ENCODE measurements around the gene RNF115.

RNF115 gene

DNA sequence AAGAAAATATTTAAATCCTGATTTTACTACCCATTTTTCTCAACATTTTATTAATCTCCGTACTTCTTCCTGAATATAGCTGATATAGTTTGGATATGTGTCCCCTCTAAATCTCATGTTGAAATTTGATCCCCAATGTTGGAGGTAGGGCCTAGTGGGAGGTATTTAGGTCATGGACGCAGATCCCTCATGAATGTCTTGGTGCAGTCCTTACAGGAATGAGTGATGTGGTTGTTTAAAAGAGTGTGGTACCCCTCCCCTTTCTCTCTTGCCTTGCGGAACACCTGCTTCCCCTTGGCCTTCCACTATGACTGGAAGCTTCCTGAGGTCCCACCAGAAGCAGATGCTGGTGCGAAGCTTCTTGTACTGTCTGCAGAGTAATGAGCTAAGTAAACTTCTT, 17.5 kb downstream of the RNF115 start:
- TF ChIP-seq, protein P1, sequence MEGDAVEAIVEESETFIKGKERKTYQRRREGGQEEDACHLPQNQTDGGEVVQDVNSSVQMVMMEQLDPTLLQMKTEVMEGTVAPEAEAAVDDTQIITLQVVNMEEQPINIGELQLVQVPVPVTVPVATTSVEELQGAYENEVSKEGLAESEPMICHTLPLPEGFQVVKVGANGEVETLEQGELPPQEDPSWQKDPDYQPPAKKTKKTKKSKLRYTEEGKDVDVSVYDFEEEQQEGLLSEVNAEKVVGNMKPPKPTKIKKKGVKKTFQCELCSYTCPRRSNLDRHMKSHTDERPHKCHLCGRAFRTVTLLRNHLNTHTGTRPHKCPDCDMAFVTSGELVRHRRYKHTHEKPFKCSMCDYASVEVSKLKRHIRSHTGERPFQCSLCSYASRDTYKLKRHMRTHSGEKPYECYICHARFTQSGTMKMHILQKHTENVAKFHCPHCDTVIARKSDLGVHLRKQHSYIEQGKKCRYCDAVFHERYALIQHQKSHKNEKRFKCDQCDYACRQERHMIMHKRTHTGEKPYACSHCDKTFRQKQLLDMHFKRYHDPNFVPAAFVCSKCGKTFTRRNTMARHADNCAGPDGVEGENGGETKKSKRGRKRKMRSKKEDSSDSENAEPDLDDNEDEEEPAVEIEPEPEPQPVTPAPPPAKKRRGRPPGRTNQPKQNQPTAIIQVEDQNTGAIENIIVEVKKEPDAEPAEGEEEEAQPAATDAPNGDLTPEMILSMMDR (IDR thresholded peaks at IDR 0.05), result no peak

DNA sequence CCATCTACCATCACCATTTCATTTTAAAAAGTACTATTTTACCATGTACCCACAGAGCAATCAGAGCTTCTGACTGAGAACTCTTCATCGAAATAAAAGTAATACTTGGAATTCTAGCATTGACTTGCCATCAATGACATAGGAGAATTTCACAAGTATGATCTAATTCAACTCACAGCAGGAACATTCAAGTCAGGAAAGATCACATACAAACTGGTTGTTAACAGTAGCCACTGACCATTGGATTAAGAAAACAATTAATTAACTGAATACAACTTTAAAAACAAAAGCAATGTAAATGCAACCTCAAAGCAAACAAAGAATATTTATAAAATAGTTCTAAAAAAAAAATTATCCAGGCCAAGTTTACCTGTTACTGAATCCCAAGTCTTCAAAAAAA, 18.8 kb downstream of the RNF115 start:
- TF ChIP-seq, protein P1 (IDR thresholded peaks at IDR 0.05), result no peak

DNA sequence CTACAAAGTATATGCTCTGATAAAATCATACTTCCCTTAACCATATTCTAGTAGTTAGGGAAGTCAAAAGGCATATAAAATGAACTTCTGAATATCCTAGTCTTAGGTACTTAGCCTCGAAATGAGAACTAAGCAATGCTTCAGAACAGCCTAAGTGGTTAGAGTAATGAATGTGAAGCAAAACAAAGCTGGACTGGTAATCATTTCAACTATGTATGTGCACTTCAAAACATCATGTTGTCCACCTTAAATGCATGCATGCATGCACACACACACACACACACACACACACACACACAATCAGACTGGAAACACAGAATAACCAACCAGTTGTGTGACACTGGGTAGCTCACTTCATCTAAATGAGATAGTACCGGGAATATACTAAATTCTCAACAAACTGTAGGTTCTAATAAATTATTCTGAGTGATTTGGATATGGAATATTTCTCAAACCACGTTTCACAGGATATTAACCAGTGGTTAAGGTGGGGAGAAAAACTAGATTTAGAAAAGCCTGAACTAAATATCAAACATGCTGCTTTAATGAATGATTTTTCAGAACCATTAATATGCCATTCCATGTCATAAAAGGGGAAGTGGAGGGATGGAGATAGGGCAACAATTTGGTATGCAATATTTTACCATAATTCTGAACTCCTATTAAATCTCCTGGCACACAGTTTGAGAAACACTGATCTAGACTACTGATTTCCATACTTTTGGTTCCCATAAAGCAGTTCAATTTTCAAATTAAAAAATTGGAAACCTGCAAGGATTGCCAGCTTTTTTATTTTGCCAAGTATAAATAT, 19.5 kb downstream of the RNF115 start:
- TF ChIP-seq, protein P1 (IDR thresholded peaks at IDR 0.05), result no peak

GRCh38 chr1:145799806-145800205, 24.1 kb downstream of the RNF115 start:
- TF ChIP-seq, protein P1 (IDR thresholded peaks at IDR 0.05), result no peak

DNA sequence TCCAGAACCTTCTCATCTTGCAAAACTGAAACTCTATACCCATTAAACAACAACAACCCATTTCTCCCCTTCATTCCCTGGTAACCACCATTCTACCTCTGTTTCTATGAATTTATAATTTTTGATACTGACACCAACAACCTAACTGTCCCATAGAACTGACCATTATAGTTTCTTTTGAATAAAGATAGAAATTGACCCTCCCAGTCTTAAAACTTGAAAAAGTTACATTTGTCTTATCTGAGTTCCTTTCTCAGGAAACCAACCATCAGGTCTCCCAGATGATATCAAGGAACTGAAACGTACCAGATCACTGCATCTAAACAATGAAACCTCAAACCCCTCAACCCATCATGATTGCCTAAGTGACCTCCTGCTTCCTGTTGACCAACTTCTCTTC, 27.1 kb downstream of the RNF115 start:
- TF ChIP-seq, protein P1 (IDR thresholded peaks at IDR 0.05), result no peak

GRCh38 chr1:145795257-145795881, 28.5 kb downstream of the RNF115 start:
- TF ChIP-seq, protein P1 (IDR thresholded peaks at IDR 0.05), result no peak

GRCh38 chr1:145792484-145792883, 31.4 kb downstream of the RNF115 start:
- TF ChIP-seq, protein P1 (IDR thresholded peaks at IDR 0.05), result no peak
